ENCODE measurements around the gene COMMD4. TPM values are rescaled to one million over a fixed set of nuclear protein-coding genes. Genes with fewer than 3 reads are reported as not detected.
A peak's percentile ranks its signal among the peaks of the same experiment; 100 is the strongest.

The COMMD4 gene
- total and polyA plus RNA-seq, 2 donors from 2014 or later, result 67.6 to 162 TPM

- no peaks in the 10 kb centered on the region for H3K9me3 ChIP-seq (ENCODE audit: control insufficient read depth in 2 of 3, insufficient read depth in 1 of 3, low read length in 3 of 3)
- TF ChIP-seq CTCF (IDR thresholded peaks at IDR 0.05; ENCODE audit: borderline replicate concordance, extremely low read depth, insufficient read depth), result no peak
- no peaks in the 10 kb centered on the region for H3K27me3 ChIP-seq (ENCODE audit: control insufficient read depth, insufficient read depth, low read length)
- H3K4me1 ChIP-seq (ENCODE audit: control insufficient read depth in 2 of 3, insufficient read depth in 2 of 3, low read depth in 1 of 3, low read length in 3 of 3), result peaks cover 0 to 4% (median 0%) of the 10 kb centered on the region in 3 donors
- no peak overlapping the region for H3K4me3 ChIP-seq (ENCODE audit: low read length in 3 of 3)
- FAIRE-seq (no peak), DNase-seq (peak in 1 of 5 donors; percentile 60)
- H3K9ac ChIP-seq (ENCODE audit: low read length in 3 of 3), result no peak overlapping the region
- H3K36me3 ChIP-seq (ENCODE audit: control insufficient read depth in 2 of 3, insufficient read depth in 3 of 3, low read length in 3 of 3), result peaks cover 0 to 14% (median 4%) of the 10 kb centered on the region in 3 donors
- no peak overlapping the region for H3K27ac ChIP-seq (ENCODE audit: low read depth in 2 of 2, low read length in 2 of 2)
- intact Hi-C loops (cut with DNase I), result no loop called here
These were observed 18.6 kb downstream of the COMMD4 start for GRCh38 chr15:75354454-75354853.

GRCh38 chr15:75355369-75355768 is 19.5 kb downstream of the COMMD4 start:
- peaks cover 0 to 19% (median 10%) of the 10 kb centered on the region in 3 donors for H3K36me3 ChIP-seq (ENCODE audit: control insufficient read depth in 2 of 3, insufficient read depth in 3 of 3, low read length in 3 of 3)
- FAIRE-seq, result no peak

DNA sequence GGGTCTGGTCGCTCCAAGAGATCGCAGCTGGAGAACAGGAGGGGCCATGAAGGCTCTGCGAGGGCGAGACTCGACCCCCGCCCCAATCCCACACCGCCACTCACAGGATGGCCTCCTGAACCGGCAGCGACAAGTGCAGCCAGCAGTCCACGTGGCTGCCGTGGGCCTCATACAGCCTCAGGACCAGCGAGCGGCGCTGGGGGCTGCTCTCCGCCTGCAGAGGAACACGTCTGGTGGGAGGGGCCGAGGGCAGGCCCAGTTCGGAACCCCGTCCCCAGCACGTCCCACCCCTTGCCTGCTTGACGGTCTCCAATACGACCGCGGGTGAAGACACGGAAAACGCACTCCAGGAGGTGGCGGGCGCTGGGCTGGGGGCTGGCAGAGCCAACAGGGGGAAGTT is 20.1 kb downstream of the COMMD4 start:
- Histone ChIP-seq H3K4me1 (ENCODE audit: control insufficient read depth in 2 of 3, insufficient read depth in 2 of 3, low read depth in 1 of 3, low read length in 3 of 3) (peaks cover 0 to 2% (median 0%) of the 10 kb centered on the region in 3 donors), H3K4me3 (ENCODE audit: low read length in 3 of 3) (no peak overlapping the region), H3K9me3 (ENCODE audit: control insufficient read depth in 2 of 3, insufficient read depth in 1 of 3, low read length in 3 of 3) (no peaks in the 10 kb centered on the region), H3K27ac (ENCODE audit: low read depth in 2 of 2, low read length in 2 of 2) (no peak overlapping the region), H3K9ac (ENCODE audit: low read length in 3 of 3) (no peak overlapping the region), H3K27me3 (ENCODE audit: control insufficient read depth, insufficient read depth, low read length) (no peaks in the 10 kb centered on the region), H3K36me3 (ENCODE audit: control insufficient read depth in 2 of 3, insufficient read depth in 3 of 3, low read length in 3 of 3) (peaks cover 0 to 19% (median 12%) of the 10 kb centered on the region in 3 donors)
- DNase-seq (peak in 2 of 5 donors; percentile 31 to 67), FAIRE-seq (no peak)
- no peak for TF ChIP-seq CTCF (IDR thresholded peaks at IDR 0.05; ENCODE audit: borderline replicate concordance, extremely low read depth, insufficient read depth)
- intact Hi-C loops (cut with DNase I), result no loop called here

More at GRCh38 chr15:75355369-75355768, 19.5 kb downstream of the COMMD4 start:
- peaks cover 0 to 2% (median 0%) of the 10 kb centered on the region in 3 donors for H3K4me1 ChIP-seq (ENCODE audit: control insufficient read depth in 2 of 3, insufficient read depth in 2 of 3, low read depth in 1 of 3, low read length in 3 of 3)
- H3K4me3 ChIP-seq (ENCODE audit: low read length in 3 of 3), result no peak overlapping the region
- DNase-seq, result peak in 1 of 5 donors; percentile 60
- no peaks in the 10 kb centered on the region for H3K27me3 ChIP-seq (ENCODE audit: control insufficient read depth, insufficient read depth, low read length)
- no peak for TF ChIP-seq CTCF (IDR thresholded peaks at IDR 0.05; ENCODE audit: borderline replicate concordance, extremely low read depth, insufficient read depth)
- no peak overlapping the region for H3K9ac ChIP-seq (ENCODE audit: low read length in 3 of 3)
- H3K27ac ChIP-seq (ENCODE audit: low read depth in 2 of 2, low read length in 2 of 2), result no peak overlapping the region
- intact Hi-C loops (cut with DNase I), result no loop called here
- no peaks in the 10 kb centered on the region for H3K9me3 ChIP-seq (ENCODE audit: control insufficient read depth in 2 of 3, insufficient read depth in 1 of 3, low read length in 3 of 3)

- no peak for TF ChIP-seq CTCF (IDR thresholded peaks at IDR 0.05; ENCODE audit: borderline replicate concordance, extremely low read depth, insufficient read depth)
- Histone ChIP-seq H3K9ac (ENCODE audit: low read length in 3 of 3) (no peak overlapping the region), H3K9me3 (ENCODE audit: control insufficient read depth in 2 of 3, insufficient read depth in 1 of 3, low read length in 3 of 3) (no peaks in the 10 kb centered on the region), H3K36me3 (ENCODE audit: control insufficient read depth in 2 of 3, insufficient read depth in 3 of 3, low read length in 3 of 3) (peaks cover 0 to 19% (median 12%) of the 10 kb centered on the region in 3 donors), H3K4me1 (ENCODE audit: control insufficient read depth in 2 of 3, insufficient read depth in 2 of 3, low read depth in 1 of 3, low read length in 3 of 3) (peaks cover 0 to 2% (median 0%) of the 10 kb centered on the region in 3 donors), H3K4me3 (ENCODE audit: low read length in 3 of 3) (no peak overlapping the region), H3K27me3 (ENCODE audit: control insufficient read depth, insufficient read depth, low read length) (no peaks in the 10 kb centered on the region), H3K27ac (ENCODE audit: low read depth in 2 of 2, low read length in 2 of 2) (no peak overlapping the region)
- FAIRE-seq, result no peak
- intact Hi-C loops (cut with DNase I), result no loop called here
- peak in 2 of 5 donors; percentile 27 to 72 for DNase-seq
These were observed 20.7 kb downstream of the COMMD4 start for GRCh38 chr15:75356517-75356916.
